OCI-M2 (cell line): Measurements from ENCODE around the gene IFT81.
"Not testable (repeated sequence)": the region's sequence is repeated elsewhere in the genome, so short reads cannot be mapped to it uniquely, and the experiment has no call there.

Experiments used
- DNase-seq: peaks from one replicate; lab custom pipeline; 2025; ENCODE audit not compliant: unreplicated experiment; lab: John Stamatoyannopoulos, UW

Gene IFT81

DNA sequence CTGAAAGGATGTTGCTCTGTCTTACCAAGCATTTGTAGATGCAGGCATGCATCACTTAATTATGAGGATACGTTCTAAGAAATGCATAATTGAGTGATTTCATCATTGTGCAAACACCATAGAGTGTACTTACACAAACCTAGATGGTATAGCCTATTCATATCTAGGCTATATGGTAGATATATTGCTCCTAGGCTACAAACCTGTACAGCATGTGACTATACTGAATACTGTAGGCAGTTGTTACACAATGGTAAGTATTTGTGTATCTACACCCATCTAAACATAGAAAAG, 75.9 kb downstream of the IFT81 start:
- no peak for DNase-seq

DNA sequence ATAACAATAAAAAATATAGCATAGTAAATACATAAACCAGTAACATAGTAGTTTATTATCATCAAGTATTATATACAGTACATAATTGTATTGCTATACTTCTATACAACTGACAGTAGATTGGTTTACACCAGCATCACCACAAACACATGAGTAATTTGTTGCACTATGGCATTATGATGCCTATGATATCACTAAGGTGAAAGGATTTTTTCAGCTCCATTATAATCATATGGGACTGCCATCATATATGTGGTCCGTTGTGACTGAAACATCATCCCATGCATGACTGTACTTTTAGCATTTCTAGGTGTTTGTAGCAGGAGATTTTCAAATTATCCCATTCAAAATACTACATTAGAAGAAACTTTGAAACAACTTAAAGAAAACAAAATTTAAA, 77.8 kb downstream of the IFT81 start:
- no peak for DNase-seq

DNA sequence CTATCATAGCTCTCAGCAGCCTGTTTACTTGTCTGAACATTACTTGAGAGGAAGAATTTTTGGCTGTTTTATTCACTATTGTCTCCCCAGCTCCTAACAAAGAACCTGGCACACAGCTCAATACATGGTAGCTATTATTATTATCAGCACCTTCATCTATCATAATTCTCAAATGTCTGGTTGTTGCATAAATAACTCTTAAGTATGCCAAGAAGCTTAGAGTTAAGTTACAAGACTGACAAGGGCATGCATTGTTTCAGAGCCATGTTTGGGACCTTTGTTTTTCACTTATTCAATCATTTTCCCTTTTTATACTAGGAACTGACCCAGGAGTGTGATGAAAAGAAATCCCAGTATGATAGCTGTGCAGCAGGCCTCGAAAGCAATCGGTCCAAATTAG, 79.4 kb downstream of the IFT81 start:
- no peak for DNase-seq

DNA sequence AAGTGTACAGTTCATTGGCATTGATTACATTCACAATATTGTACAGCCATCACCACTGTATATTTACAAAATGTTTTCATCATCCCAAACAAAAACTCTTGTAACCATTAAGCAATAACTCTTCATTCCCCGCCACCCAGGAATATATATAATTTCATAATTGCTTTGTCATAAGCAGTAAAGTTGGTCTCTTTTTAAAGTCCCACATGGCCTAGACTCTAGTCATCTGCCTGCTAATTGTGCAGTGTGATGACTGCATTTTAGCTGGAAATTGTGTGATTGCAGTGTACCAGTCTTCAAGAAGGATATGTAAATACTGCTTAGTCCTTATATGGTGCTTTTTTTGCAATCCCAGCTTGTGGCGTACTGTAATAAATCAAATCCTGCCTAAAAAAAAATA, 81.8 kb downstream of the IFT81 start:
- no peak for DNase-seq

DNA sequence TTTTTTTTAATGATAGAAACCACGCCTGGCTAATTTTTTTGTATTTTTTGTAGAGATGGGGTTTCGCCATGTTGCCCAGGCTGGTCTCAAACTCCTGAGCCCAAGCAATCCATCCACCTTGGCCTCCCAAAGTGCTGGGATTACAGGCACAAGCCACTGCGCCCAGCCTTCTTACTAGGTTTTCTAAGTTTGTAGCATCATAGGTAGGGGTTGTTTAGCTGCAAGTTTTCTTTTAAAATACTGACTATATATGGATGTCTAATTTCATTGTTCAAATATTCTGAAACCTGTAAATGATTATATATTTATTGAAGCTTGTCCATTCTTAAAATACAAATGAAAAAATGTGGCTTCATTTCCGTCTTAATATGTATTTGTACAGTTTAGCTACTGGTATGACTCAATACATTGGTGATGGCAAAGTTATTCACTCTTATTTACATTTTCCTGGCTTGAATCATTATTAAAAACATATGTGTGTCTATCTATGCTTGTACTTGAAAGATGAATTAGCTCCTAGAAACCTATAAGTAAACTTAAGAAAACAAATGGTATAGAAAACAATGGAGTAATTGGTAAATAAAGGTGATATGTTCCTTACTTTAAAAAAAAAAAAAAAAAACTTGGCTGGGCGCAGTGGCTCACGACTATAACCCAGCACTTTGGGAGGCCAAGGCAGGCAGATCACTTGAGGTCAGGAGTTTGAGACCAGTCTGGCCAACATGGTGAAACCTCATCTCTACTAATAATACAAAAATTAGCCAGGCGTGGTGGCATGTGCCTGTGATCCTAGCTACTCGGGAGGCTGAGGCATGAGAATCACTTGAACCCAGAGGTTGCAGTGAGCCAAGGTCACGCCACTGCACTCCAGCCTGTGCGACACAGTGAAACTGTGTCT, 87.7 kb downstream of the IFT81 start:
- not testable (repeated sequence) for DNase-seq

DNA sequence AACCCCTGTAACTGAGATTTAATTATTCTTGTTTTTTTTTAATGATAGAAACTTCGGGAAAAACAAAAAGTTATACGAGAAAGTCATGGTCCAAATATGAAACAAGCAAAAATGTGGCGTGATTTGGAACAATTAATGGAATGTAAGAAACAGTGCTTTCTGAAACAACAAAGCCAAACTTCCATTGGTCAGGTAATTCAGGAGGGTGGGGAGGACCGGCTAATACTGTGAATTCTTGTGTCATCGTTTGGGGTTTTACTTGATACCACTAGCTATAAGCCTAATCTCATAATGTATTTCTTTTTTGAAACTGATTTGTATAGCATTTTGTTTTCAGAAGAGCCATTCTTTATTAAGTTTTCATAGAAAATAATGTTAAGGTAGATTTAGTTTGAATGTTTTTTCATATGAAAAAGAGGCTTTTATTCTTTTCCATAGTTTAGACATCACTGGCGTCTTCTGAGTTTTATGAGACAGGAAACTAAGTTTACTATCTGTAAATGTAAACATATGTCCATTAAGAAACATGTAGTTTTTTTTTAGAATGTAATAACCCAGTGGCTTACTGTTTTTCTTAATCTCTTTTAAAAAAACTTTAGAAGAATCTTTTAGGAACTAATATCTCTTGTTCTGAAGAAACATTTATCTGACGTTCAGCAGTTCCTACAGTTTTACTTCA, 94.0 kb downstream of the IFT81 start:
- no peak for DNase-seq

DNA sequence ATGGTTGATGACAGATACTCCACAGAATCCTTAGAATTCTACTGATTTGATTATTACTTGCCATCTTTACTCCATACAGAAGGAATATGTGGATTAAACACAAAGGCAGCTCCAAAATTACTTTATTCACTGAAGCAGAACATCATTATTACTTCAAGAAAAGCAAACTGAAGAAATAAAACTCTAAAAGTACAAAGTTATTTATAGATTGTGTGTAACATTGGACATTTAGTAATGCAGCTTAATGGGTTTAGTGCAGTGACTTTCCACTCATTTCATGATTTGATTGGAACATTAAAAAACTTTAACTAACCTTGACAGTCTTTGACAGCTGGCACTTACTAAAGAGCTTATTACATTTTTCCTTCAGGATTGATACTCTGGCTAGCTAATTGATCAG, 97.9 kb downstream of the IFT81 start:
- DNase-seq, result no peak

DNA sequence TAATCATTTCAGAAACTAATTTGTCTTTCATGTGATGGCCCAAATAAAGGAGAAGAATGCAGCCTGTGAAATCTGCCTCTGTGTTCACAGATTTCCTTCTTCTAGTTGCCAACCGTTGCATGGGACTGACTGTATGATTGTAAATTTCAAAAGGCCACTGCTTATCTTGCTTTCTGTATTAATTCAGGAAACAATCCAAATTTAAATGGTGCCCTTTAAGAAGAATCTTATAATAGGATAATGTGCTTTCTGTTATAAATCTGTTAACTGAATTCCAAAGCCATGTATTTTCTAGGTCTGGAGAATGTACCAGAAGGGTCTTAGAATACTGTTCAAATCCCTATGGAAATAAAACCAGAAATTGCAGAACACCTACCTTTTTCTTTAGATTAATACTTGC, 98.3 kb downstream of the IFT81 start:
- DNase-seq, result no peak

DNA sequence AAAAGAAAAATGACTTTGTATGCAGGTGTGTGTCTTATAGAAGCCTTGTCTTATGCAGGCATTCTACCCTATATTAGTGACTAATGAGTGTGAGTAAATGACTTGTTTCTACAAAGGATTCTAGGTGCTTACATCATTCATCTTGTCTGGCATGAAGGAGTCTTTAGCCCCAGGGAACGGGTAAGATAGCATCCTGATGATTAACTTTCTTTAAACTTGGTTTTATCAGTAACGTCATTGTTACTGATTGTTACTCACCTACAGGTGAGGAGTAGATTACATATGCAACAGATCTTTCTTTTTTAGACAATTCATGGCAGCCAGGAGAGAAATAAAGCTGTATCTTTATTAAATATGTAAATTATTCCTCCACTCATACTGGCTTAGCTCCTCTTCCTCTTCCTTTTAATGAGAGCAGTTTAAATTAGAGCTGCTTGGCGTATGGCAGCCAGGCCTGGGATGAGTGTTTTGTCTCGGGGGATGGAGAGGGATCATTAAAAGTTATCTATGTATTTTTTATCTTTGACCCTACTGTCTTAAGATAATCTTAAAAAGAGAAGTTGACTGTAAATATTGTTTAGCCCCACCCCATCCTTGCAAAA, 99.7 kb downstream of the IFT81 start:
- DNase-seq, result no peak

DNA sequence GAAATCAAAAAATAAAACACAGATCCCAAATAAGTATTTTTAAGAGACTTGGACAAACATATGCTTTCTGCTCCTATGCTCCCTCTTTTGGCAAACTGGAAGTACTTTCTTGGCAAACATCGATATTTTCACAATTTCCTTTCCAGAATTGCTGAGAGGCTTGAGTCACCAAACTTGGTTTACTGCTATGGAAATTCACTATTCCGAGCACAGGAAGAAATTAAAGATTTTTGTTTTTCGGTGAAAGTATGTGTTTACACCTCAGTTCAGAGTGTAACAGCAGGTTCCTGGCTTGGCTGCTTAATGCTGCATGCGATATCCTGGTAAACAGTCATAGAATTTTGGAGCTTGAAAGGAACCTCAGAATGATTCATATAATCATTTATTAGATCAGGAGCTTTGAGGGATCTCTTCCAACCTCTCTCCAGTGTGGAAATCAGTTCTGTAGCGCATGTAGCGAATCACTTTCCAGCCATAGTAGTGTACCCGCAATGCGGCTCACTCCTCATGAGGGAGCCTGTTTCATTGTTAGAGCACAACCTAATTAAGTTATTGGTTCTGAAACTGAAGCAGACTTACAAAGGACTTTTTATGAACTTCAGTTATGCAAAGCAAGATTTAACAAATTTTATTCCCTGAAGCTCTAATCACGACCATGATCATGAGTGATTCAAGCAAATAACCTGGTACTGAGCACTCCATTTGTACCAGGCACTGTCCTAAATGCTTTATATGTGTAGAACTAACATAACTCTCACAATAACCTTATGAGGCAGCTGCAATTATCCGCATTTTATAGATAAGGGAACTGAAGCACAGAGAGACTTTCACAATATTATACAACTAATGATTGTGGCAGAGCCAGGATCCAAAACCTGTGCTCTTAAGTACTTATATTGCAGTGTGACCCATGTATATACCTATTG, 100.5 kb downstream of the IFT81 start:
- DNase-seq, result no peak

DNA sequence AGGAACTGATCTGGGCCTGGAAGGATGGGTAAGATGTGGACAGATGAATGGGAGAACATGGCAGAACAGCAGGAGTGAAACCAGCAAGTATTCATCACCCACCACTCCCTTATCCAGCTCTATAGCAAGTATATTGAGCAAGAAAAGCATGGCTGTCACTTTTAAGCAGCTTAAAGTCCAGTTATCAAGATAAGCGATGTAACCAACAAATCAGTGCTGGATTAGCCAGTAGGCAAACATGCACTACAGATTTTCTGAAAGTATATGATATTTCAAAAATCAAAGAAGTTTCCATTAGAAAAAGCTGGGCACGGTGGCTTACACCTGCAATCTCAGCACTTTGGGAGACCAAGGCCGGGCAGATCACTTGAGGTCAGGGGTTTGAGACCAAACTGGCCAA, 103.0 kb downstream of the IFT81 start:
- no peak for DNase-seq

DNA sequence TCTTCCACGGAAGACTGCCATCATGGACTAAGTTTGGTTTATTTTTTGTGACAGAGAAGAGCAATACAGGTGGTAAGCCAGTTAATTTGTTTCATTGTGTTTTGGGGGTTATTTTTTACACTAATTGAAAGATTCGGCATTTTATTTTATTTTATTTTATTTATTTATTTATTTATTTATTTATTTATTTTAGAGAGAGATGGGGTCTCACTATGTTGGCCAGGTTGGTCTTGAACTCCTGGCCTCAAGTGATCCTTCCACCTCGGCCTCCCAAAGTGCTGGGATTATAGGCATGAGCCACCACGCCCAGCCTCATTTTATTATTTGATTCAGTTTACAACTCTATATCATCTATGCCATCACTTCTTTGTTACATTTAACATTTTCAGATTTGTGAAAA, 104.2 kb downstream of the IFT81 start:
- DNase-seq, result not testable (repeated sequence)

DNA sequence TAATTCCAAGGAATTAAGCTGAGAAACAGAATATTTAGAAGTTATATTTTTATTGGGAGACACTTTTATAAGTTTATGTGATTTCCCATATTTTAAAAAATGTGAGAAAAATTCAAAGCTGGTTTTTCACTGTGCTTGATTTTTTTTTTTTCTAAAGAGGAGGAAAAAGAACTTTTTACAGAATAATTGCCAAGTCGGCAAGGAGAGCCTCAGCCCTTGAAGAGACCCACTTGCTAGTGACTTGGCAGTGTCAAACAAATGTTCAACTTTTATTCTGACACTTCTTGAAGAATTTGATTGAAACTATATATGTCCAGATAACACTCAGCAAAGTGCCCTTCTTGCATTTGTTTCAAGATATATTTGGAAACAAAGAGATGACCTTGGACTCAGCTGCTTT, 104.6 kb downstream of the IFT81 start:
- DNase-seq, result no peak

DNA sequence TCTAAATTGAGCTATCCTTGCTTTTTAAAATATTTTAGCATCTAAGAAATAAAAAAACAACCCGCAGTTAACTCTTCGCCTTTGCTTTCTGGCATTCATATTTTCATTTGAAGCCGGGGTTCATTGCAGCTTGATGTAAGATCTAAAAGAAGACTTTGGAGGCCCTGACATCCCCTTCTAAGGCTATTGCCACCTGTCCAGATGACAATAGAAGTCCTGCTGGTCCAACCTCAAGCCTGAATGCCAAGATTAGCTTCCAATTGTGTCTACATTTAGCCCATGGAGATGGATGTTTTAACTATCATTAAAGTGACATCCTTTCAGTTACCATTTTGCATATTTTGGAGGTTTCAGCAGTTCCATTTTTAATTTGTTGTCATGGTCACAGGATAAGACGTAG, 105.3 kb downstream of the IFT81 start:
- no peak for DNase-seq

DNA sequence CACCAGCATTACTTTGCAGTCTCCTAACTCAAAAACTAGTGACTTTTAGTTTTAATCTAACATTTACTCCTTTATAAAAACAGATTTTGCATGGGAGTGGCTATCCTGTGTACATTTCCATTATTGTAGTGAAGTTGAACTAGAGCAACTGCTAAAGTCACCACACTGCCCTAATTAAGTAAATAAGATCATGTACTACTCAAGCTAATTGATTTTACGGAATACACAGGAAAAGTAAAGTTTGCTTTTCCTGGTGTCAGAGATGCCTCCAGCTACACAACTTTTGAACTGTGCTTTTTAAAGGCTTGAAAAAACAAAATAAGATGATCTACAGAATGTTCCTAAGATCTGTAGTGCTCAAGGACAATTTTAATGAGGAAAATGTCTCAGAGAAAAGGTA, 106.5 kb downstream of the IFT81 start:
- no peak for DNase-seq

DNA sequence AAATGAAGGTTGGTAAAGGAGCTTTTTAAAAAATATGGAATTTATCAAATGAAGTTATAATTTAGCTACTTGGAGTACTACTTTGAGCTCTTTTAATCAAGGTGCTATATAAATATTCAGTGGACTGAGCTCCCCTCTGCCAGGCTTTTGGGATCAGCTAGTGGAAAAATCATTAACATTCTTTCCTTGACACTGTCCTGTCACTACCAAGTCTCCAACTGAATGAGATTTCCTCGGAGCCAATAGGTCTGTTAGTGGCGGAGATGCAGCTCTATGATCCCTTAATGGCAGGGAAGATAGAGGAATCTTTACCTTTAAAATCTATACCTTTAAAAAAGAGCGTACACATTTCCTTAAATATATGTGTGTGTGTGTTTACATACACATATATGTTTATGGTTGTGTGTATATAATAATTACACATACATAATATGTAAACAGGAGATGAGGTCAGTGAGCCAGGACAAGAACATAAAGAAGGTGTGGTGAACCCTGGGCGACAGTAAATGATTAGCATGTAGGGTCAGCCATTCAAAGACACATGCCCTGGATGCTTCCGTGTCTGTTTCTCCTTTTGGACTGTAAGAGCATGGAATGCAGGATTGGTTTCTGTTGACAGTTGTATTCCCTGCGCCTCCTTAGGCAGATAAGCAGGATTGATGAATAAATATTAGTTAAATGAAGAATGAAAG, 109.2 kb downstream of the IFT81 start:
- DNase-seq, result no peak

DNA sequence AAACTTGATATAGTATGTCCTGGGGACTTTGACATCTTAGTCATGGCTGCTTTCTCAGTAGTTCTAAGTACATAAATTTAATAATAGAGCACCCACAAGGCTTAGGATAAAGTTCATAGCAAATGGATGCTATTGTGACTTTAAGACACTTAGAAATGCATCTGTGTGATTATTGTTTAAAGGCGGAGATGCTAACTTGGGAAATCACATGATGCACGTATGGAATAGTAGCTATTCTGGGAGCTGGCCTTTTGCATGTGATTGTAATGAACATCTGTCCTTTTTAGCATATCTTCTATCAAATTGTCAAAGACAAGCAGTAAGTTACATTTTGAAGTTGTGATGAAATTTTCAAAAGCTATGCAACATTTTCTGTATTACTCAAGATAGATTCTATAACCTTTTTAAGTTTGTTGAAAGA, 110.2 kb downstream of the IFT81 start:
- no peak for DNase-seq

DNA sequence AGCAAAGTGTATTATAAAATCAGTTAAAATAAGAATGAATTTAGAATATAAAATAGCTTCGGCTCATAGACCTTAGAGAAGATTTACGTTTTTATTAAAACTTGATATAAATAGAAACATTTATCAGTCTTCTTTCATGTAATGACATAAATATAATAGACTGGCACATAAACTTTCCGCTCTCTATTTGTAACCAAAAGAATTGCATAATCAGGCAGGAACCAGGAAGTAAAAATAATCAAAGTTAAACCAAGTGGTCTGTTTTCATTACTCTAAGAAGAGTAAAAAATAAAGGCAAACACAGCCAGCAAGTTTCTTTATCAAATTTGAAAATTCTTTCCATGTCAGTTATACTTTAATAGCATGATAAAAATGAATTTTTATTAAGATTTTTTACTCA, 110.6 kb downstream of the IFT81 start:
- no peak for DNase-seq

DNA sequence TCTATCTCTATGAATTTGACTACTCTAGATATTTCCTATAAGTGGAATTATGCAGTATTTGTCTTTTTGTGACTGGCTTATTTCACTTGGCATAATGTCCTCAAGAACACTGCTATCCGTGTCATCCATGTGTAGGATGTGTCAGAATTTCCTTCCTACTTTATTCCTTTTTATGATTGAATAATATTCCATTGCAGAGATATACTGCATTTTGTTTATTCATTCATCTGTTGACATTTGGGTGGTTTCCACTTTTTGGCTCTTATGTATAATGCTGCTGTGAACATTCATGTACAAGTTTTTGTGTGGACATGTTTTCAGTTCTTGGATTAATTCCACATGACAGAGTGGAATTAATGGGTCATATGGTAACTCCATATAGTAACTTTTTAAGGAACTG, 111.2 kb downstream of the IFT81 start:
- DNase-seq, result no peak

DNA sequence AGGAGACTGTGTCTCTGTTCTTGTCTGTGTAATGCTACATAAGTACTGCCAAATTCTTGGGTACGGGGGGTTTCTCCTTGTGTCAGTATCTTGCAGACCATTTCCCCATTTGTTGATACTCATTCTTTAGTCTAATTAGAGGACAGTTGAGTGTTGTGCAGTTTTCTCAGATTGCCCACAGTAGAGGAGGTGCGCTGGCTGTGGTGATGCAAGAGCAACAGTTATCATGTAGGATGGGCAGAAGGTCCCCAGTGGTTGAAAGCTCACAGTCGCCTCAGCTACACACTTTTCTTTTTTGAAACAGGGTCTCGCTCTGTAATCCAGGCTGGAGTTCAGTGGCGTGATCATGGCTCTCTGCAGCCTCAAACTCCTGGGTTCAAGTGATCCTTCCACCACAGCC, 119.1 kb downstream of the IFT81 start:
- no peak for DNase-seq

DNA sequence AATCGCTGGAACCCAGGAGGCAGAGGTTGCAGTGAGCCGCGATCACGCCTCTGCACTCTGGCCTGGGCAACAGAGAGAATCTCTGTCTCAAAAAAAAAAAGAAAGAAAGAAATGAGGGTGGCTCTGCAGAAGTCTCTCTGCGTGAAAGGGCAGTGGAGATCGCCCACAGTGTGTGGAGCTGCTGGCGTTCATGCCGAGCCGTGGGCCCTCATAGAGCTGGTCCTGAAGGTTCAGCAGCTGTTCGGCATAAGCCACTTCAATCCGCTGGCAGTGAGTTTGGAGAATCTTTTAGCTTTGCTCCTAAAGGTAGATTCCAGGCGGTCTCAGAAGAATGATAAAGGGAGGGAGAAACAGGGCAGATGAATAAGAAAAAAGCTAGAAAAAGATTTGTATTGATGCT, 120.2 kb downstream of the IFT81 start:
- DNase-seq, result no peak
